ENCODE data around the gene ABCC4. TPM values are rescaled to one million over a fixed set of nuclear protein-coding genes. Genes with fewer than 3 reads are reported as not detected.

ABCC4 gene
- total RNA-seq, 1 donor from 2014 or later = 19.0 TPM

DNA sequence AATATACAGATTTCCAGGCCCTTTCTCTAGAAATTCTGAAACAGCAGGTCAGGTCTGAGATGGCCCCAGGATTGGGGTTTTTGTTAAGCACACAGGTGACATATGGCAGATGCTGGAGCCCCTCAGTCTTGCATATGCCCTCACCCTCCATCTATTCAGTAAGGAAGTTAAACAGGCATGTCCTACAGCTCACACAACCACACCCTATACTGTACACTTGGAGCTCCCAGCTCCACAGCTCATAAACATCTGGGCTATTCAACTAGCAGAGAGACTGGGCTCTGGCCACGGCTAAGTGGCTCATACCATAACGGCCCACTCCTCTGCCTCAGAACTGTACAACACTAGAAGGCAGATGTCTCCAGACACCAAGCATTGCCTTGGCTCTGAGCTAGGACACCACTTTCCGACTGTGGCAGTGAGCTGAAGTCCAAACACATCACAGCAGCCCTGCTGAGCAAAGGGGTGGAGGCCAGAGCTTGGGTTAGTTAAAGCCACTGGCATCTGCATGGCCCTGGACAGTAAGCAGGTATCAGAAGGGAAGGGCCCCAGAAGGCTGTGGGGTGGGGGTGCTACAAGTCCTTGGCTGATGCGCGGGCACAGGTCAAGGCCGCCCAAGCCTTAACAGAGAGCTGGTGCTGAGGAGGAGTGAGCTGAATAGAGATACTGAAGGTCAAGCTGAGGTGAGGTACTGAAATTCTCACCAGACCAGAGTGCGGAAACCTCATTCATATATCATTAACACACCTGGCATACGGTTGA is 79.1 kb downstream of the ABCC4 start:
- Mint-ChIP-seq H3K4me3 (ENCODE audit: unreplicated experiment) (no peak overlapping the region), H3K9me3 (ENCODE audit: unreplicated experiment) (no peaks in the 10 kb centered on the region), H3K36me3 (ENCODE audit: low read depth, unreplicated experiment) (no peaks in the 10 kb centered on the region), H3K4me1 (ENCODE audit: unreplicated experiment) (peaks cover 9% of the 10 kb centered on the region), H3K27me3 (ENCODE audit: unreplicated experiment) (no peaks in the 10 kb centered on the region), H3K27ac (ENCODE audit: unreplicated experiment) (no peak overlapping the region)
- DNase-seq (ENCODE audit: low spot score) = no peak
- TF ChIP-seq, protein P1, sequence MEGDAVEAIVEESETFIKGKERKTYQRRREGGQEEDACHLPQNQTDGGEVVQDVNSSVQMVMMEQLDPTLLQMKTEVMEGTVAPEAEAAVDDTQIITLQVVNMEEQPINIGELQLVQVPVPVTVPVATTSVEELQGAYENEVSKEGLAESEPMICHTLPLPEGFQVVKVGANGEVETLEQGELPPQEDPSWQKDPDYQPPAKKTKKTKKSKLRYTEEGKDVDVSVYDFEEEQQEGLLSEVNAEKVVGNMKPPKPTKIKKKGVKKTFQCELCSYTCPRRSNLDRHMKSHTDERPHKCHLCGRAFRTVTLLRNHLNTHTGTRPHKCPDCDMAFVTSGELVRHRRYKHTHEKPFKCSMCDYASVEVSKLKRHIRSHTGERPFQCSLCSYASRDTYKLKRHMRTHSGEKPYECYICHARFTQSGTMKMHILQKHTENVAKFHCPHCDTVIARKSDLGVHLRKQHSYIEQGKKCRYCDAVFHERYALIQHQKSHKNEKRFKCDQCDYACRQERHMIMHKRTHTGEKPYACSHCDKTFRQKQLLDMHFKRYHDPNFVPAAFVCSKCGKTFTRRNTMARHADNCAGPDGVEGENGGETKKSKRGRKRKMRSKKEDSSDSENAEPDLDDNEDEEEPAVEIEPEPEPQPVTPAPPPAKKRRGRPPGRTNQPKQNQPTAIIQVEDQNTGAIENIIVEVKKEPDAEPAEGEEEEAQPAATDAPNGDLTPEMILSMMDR (IDR thresholded peaks at IDR 0.05; ENCODE audit: unreplicated experiment) = no peak

DNA sequence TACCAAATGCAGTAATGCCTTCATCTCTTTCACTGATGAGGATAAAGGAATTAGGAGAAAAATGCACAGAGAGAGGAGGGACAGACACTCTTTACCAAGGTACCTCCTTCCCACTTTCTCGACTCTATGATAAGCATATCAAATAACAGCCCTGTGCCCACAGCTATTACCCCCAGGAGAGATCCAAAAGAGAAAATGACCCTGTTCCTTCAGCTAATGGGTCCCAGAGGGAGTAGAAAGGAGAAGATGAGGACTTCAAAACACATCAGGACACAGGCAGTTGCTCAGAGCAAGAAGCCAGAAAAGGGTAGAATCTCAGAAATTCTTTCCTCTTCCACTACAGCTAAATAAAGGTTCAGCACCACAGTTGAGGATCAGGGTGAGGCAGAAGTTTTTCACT is 80.6 kb downstream of the ABCC4 start:
- Mint-ChIP-seq H3K4me3 (ENCODE audit: unreplicated experiment) (no peak overlapping the region), H3K27me3 (ENCODE audit: unreplicated experiment) (no peaks in the 10 kb centered on the region), H3K36me3 (ENCODE audit: low read depth, unreplicated experiment) (no peaks in the 10 kb centered on the region), H3K27ac (ENCODE audit: unreplicated experiment) (no peak overlapping the region), H3K9me3 (ENCODE audit: unreplicated experiment) (no peaks in the 10 kb centered on the region), H3K4me1 (ENCODE audit: unreplicated experiment) (peaks cover 5% of the 10 kb centered on the region)
- DNase-seq (ENCODE audit: low spot score) = no peak
- TF ChIP-seq, protein P1 (IDR thresholded peaks at IDR 0.05; ENCODE audit: unreplicated experiment) = no peak

DNA sequence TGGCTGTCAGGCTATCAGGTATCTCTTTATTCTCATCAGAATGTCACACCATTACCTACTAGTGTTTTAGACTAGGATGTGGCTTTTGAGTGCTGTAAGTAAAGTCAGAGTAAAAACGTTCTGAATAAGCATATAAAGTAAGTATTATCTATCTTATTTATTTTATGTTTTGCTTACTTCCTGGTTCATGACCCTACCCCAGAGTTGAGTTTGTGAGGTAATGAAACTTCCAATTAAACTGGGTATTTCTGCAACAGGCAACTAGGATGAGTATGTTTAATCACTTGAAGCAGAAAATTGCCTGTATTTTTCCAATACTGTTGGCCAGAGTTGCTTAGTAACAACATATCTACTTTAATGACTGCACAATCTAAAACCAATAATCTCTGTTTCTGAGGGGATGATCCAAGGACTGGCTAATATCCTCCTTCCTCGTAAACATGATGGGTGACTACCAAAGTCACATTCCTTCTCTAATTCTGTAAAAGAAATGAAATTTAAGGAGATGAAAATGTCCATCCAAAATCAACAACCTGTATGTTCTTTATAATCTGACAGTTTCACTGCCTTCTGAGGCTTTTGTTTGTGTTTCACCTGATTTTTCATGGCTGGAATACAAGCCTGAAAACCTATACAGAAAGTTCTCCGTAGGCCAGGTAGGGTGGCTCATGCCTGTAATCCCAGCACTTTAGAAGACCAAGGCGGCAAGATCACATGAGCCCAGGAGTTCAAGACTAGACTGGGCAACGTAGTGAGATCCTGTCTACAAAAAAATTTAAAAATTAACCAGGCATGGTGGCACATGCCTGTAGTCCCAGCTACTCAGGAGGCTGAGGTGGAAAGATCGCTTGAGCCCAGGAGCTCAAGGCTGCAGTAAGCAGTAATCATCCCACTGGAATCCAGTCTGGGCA is 83.1 kb downstream of the ABCC4 start:
- peaks cover 2% of the 10 kb centered on the region for H3K27me3 Mint-ChIP-seq (ENCODE audit: unreplicated experiment)
- no peak for DNase-seq (ENCODE audit: low spot score)
- peaks cover 16% of the 10 kb centered on the region for H3K4me1 Mint-ChIP-seq (ENCODE audit: unreplicated experiment)
- no peak overlapping the region for H3K27ac Mint-ChIP-seq (ENCODE audit: unreplicated experiment)
- no peak overlapping the region for H3K4me3 Mint-ChIP-seq (ENCODE audit: unreplicated experiment)
- H3K9me3 Mint-ChIP-seq (ENCODE audit: unreplicated experiment) = no peaks in the 10 kb centered on the region
- no peaks in the 10 kb centered on the region for H3K36me3 Mint-ChIP-seq (ENCODE audit: low read depth, unreplicated experiment)
- TF ChIP-seq, protein P1 (IDR thresholded peaks at IDR 0.05; ENCODE audit: unreplicated experiment) = no peak

- H3K4me3 Mint-ChIP-seq (ENCODE audit: unreplicated experiment) = no peak overlapping the region
- no peak overlapping the region for H3K27ac Mint-ChIP-seq (ENCODE audit: unreplicated experiment)
- no peaks in the 10 kb centered on the region for H3K9me3 Mint-ChIP-seq (ENCODE audit: unreplicated experiment)
- H3K4me1 Mint-ChIP-seq (ENCODE audit: unreplicated experiment) = peaks cover 19% of the 10 kb centered on the region
- H3K27me3 Mint-ChIP-seq (ENCODE audit: unreplicated experiment) = peaks cover 3% of the 10 kb centered on the region
- peaks cover 4% of the 10 kb centered on the region for H3K36me3 Mint-ChIP-seq (ENCODE audit: low read depth, unreplicated experiment)
- TF ChIP-seq, protein P1 (IDR thresholded peaks at IDR 0.05; ENCODE audit: unreplicated experiment) = no peak
- no peak for DNase-seq (ENCODE audit: low spot score)
Measured at GRCh38 chr13:95216182-95216581, 85.1 kb downstream of the ABCC4 start.

All from endothelial cell (in vitro differentiated cells).